GM21717 (cell line): ENCODE data around the gene KRTAP2-3.
"Not testable (repeated sequence)": the region's sequence is repeated elsewhere in the genome, so short reads cannot be mapped to it uniquely, and the experiment has no call there.

Experiments
- ATAC-seq: cut with Tn5 transposase; IDR thresholded peaks from one replicate; pipeline ENCODE4 v1.9.1; 2021; ENCODE audit warnings: mild to moderate bottlenecking, moderate library complexity; ENCODE audit not compliant: unreplicated experiment

The KRTAP2-3 gene

GRCh38 chr17:41069031-41069430 lies 9.1 kb upstream of the KRTAP2-3 start:
- ATAC-seq: no peak

DNA sequence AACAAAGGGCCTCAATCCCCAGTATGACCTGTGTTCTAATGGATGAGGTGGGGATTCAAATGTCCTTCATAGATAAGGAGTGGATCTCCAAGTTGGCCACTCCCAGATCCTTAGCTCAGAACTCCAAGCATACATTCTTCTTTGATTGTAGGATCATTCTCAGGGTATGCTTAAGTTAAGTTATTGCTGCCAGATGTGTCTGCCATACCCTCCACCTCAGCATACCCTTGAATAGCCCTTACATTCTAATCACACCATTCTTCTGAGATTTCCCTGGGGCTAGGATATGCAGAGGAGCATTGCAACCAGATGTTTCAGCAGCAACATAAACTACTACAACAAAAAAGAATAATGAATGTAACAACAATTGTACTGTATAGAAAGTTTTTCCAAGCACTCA lies 7.4 kb upstream of the KRTAP2-3 start:
- ATAC-seq: no peak

DNA sequence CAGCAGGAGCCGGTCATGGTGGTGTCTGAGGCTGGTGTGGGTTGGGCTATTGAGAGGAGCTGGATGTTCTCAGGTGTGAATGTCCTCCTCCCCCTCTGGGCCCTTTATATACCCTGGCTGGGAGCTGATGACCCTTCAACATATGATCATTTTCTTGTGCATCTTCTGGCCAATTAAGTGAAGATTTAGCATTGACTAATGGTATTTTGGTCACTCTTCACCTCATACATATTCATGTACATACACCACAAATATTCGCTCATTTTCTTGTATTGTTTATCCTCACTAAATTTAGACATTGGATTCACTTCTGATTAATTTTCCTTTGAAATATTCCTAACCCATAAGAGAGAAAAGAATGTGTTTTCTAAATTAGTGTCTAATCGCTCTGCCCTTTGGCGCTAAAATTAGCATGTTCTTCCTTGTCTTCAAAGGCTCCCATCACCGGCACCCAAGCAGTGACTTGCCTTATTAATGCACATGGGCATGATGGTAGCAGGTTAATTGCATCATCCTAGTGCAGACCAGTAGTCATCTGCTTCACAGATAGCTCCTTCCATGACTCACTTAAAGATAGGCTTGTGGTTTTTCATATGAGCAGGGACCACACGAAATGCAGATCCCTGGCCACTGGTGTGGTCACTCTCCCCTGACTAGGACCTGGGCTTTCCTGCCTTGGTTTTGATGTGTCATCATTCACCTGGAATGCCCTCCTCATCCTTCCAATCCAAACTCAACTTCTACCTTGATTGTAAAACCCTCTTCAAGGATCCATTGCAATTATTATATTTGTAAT lies 6.1 kb upstream of the KRTAP2-3 start, which contains the start of gene KRTAP2-4:
Gene KRTAP2-4, minus strand, starts transcription at position 51 of the 796 bp plus-strand sequence. Its CDS starts 34 bp downstream, at position 17.
- ATAC-seq: no peak

DNA sequence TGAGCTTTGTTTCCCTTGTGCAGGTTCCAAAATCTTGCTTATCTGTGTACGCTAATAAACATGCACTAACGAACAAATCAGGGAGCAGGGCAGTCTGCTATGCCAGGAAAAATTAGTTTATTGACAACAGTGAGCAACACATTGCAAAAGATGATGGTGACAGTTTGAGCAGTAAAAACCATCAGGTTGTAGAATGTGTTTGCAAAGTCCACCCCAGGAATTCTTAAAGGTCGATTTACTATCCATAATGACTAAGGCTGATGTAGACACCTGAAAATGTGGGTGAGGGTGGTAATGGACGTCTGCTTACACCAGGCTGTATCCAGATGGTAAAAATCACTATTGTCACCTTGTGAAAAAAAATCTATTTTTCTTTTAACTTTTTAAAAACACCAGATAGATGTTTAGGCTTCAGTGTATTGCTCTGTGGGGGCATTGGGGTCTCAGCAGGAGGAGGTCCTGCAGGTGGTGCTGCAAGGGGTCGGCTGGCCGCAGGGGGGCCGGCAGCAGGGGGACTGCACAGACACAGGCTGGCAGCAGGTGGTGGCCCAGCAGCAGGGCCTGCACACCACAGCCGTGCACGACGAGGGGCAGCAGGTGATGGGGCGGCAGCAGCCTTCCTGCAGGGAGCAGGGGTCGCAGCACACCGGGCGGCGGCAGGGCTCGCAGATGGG lies 5.2 kb upstream of the KRTAP2-3 start:
- not testable (repeated sequence) for ATAC-seq

- no peak for ATAC-seq
Observed at GRCh38 chr17:41064301-41064700, 4.4 kb upstream of the KRTAP2-3 start.

DNA sequence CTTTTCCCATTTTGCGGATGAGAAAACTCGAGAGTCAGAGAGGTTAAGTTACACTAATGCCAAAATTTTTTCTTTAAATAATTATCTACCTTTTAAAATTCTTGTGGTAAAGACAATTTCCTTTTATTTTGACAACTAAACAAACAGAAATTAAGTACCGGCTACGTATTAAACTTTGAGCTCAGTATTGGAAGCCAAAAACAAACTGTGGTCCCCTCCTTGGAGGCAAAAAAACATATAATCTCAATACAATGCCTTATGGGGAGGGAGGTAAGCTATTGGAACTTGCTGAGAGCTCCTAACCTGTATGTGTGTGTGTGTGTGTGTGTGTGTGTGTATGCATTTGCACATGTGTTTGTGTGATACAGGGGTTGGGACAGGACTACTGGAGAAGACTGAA lies 3.5 kb upstream of the KRTAP2-3 start:
- ATAC-seq: no peak

DNA sequence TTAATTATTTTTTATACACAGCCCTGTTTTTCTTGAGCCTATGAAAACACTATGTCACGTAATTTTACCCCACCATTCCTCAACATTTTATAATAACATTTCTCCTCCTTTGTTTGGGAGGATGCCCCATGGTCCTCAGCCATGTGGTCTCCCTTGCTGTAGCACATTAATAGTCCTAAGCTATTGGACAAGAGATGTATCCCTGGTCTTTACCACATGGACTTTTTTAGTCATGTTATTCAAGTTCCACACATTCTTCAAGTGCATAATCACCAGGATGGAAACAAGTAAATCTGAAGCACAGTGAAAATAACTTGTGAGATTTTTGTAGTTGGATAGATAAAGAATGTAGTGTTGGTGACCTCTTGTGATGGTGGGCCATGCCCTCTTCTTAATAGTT lies 2.0 kb upstream of the KRTAP2-3 start:
- ATAC-seq: no peak

GRCh38 chr17:41059276-41060051 lies 450 bp downstream of the KRTAP2-3 start:
- not testable (repeated sequence) for ATAC-seq

DNA sequence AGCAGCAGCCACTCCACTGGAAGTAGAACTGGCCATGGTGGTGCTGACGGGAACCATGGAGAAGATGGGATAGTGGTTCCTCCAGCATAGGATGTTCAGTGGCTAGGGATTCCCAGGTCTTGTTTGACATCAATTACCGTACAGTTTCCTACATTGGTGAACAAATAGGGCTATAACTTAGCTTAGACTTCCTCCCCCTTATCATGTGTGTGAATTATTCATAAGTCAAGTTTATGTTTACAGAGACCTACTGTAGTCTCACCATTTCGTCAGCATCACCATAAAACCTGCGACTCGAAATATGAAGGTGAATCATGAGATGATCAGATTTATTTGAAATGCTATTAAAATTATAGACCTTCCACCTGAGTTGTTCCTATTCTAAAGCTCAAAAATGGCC lies 1.2 kb downstream of the KRTAP2-3 start:
- no peak for ATAC-seq

DNA sequence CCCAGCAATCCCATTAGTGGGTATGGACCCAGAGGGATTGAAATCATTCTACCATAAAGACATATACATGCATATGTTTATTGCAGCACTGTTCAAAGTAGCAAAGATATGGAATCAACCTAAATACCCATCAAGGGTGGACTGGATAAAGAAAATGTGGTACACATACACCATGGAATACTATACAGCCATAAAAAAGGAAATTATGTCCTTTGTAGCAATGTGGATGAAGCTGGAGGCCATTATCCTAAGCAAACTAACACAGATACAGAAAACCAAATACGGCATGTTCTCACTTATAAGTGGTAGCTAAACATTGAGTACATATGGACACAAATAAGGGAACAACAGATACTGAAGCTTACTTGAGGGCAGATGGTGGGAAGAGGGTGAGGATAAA lies 2.4 kb downstream of the KRTAP2-3 start:
- no peak for ATAC-seq

- not testable (repeated sequence) for ATAC-seq
Observed at GRCh38 chr17:41055130-41055529, 4.8 kb downstream of the KRTAP2-3 start, which contains the start of gene KRTAP2-2. Gene KRTAP2-2, minus strand, starts transcription at chr17:41055230. Its CDS starts 19 bp downstream, at chr17:41055211.

DNA sequence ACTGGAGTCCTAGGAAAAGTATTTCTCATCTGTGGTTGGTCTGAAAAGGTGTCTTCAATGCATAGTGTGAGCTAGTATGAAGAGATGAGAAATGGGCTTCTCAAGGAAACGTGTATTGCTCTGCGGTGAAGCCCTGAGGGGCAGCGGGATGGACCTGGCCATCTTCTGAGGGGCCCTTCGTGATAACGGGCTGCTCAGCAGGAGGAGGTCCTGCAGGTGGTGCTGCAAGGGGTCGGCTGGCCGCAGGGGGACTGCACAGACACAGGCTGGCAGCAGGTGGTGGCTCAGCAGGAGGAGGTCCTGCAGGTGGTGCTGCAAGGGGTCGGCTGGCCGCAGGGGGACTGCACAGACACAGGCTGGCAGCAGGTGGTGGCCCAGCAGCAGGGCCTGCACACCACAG lies 5.4 kb downstream of the KRTAP2-3 start:
- ATAC-seq: not testable (repeated sequence)

GRCh38 chr17:41054025-41054424 lies 5.9 kb downstream of the KRTAP2-3 start:
- ATAC-seq: no peak

DNA sequence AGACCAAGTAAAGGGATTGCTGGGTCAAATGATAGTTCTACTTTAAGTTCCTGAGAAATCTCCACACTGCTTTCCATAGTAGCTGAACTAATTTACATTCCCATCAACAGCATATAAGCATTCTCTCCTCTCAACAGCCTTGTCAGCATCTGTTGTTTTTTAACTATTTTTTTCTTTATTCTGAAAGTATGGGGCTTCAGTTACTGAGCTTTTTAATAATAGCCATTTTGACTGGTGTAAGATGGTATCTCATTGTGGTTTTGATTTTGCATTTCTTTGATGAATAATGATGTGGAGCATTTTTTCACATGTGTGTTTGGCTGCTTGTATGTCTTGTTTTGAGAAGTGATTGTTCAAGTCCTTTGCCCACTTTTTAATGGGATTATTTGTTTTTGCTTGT lies 7.3 kb downstream of the KRTAP2-3 start:
- ATAC-seq: no peak

DNA sequence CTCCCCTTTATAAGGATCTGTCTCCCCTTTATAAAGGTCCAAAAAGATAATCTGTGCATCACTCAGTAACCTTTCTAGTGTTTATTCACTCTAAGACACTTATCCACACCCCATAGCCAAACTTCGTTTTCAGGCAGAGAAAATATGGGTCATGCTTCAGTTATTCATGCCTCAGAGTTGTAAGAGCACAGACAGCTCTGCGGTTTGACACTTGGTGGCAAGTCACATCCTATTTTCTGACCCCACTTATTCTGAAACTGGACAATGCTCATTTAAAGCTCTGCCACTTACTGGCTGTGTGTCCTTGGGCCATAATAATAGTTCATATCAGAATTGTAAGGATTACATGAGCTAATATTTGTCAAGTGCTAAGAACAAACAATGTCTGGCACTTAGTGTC lies 10.8 kb downstream of the KRTAP2-3 start:
- ATAC-seq: no peak

- no peak for ATAC-seq
Observed at GRCh38 chr17:41048441-41048840, 11.5 kb downstream of the KRTAP2-3 start.

GRCh38 chr17:41046735-41047465 lies 13.0 kb downstream of the KRTAP2-3 start, which contains the start of gene KRTAP2-1:
Gene KRTAP2-1, minus strand, starts transcription at chr17:41047316. Its CDS starts 49 bp downstream, at chr17:41047267.
- not testable (repeated sequence) for ATAC-seq

- ATAC-seq: no peak
Observed at GRCh38 chr17:41042953-41043352, 17.0 kb downstream of the KRTAP2-3 start.

- ATAC-seq: not testable (repeated sequence)
Observed at GRCh38 chr17:41040783-41041571, 18.9 kb downstream of the KRTAP2-3 start, which contains the start of gene KRTAP1-1. Gene KRTAP1-1, minus strand, starts transcription at chr17:41041450. Its CDS starts 53 bp downstream, at chr17:41041397.
